B cell (primary cell): ENCODE data around the gene SERPINB6. TPM values are rescaled to one million over a fixed set of nuclear protein-coding genes. Genes with fewer than 3 reads are reported as not detected.

Source experiments
- ATAC-seq: fragments of 200-7000 bp; cut with Tn5 transposase; one replicate; pipeline ENCODE4 v1.10.0; 2021; ENCODE audit warnings: low read depth, mild to moderate bottlenecking, moderate number of reproducible peaks, moderate library complexity
- CTCF ChIA-PET: fragments of 350-600 bp; sonication (Branson Sonifier 250); formaldehyde crosslinking; loops from one replicate; lab custom pipeline; 2021; ENCODE audit warnings: antibody characterized with exemption, inconsistent platforms; lab: Charles Lee
- POLR2A ChIA-PET: fragments of 350-600 bp; sonication (Branson Sonifier 250); formaldehyde crosslinking; loops from one replicate; lab custom pipeline; 2021; ENCODE audit warnings: antibody characterized with exemption; lab: Charles Lee
- DNase-seq: peaks from one replicate; pipeline ENCODE4 v3.0.0; 2013
- H2AFZ ChIP-seq: 2 replicates; pipeline ENCODE4 v1.6.1; 2012; ENCODE audit warnings: mild to moderate bottlenecking, low read depth, low read length; ENCODE audit not compliant: insufficient read depth, poor library complexity, severe bottlenecking
- H3K27ac ChIP-seq, 2 donors: 1 replicate in 1 of 2; 2 replicates in 1 of 2; pipeline ENCODE4 v1.5.1; 2012 to 2013; ENCODE audit warnings: low read length in 2 of 2, mild to moderate bottlenecking in 2 of 2, moderate library complexity in 1 of 2
- H3K27me3 ChIP-seq, 4 experiments: fragments of 200-600 bp in 1 of 4; sonication (generic) in 1 of 4; replicated peaks in 1 of 4; 1 replicate in 2 of 4; 2 replicates in 2 of 4; pipeline versions ENCODE4 v1.6.1 to v1.7.0; 2013 to 2016; ENCODE audit warnings: low read length in 3 of 4, mild to moderate bottlenecking in 2 of 4, mixed read lengths in 1 of 4, moderate library complexity in 1 of 4; ENCODE audit not compliant: insufficient read depth in 4 of 4, control insufficient read depth in 3 of 4; ENCODE audit errors: control extremely low read depth in 1 of 4
- H3K36me3 ChIP-seq, 2 experiments: replicated peaks in 1 of 2; 1 replicate in 1 of 2; 2 replicates in 1 of 2; pipeline versions ENCODE4 v1.6.1 to v1.7.1; 2013; ENCODE audit warnings: low read length in 1 of 2; ENCODE audit not compliant: insufficient read depth in 2 of 2, control insufficient read depth in 1 of 2; ENCODE audit errors: control extremely low read depth in 1 of 2, extremely low read depth in 1 of 2
- H3K4me1 ChIP-seq, 2 donors: fragments of 200-600 bp in 1 of 2; sonication (generic) in 1 of 2; 1 replicate in 1 of 2; 2 replicates in 1 of 2; pipeline versions ENCODE4 v1.5.1 to v1.6.1; 2013 to 2017; ENCODE audit warnings: low read length in 2 of 2; ENCODE audit not compliant: control insufficient read depth in 2 of 2, insufficient read depth in 2 of 2
- H3K4me2 ChIP-seq: replicated peaks from 2 replicates; pipeline ENCODE3; 2012; ENCODE audit warnings: mild to moderate bottlenecking, low read depth, low read length; ENCODE audit not compliant: poor library complexity, severe bottlenecking
- H3K4me3 ChIP-seq, 5 experiments: fragments of 200-600 bp in 1 of 5; sonication (generic) in 1 of 5; 1 replicate in 3 of 5; 2 replicates in 2 of 5; pipeline versions ENCODE4 v1.5.1 to v1.7.0; 2011 to 2016; ENCODE audit warnings: low read length in 4 of 5, mild to moderate bottlenecking in 4 of 5, low read depth in 2 of 5, control low read depth in 1 of 5, moderate library complexity in 1 of 5; ENCODE audit not compliant: insufficient read depth in 1 of 5; ENCODE audit errors: control extremely low read depth in 1 of 5, extremely low read depth in 1 of 5
- H3K79me2 ChIP-seq: fragments of 200-600 bp; sonication (generic); one replicate; pipeline ENCODE4 v1.6.0; 2016; ENCODE audit warnings: low read length; ENCODE audit not compliant: control insufficient read depth, insufficient read depth
- H3K9ac ChIP-seq: fragments of 200-600 bp; sonication (generic); 2 replicates; pipeline ENCODE4 v1.6.1; 2017; ENCODE audit warnings: mild to moderate bottlenecking, low read length, moderate library complexity
- H3K9me3 ChIP-seq, 3 donors: one replicate each; pipeline versions ENCODE4 v1.6.1 to v1.7.1; 2013; ENCODE audit warnings: low read length in 2 of 3; ENCODE audit not compliant: control insufficient read depth in 2 of 3, insufficient read depth in 1 of 3; ENCODE audit errors: control extremely low read depth in 1 of 3
- H4K20me1 ChIP-seq: 2 replicates; pipeline ENCODE4 v1.6.0; 2012; ENCODE audit warnings: mild to moderate bottlenecking, low read length; ENCODE audit not compliant: insufficient read depth, control insufficient read depth, poor library complexity, severe bottlenecking
- H3K27ac Mint-ChIP-seq: one replicate; pipeline ENCODE4 v1.8.0; 2021; ENCODE audit warnings: mixed read lengths
- H3K27me3 Mint-ChIP-seq: one replicate; pipeline ENCODE4 v1.8.0; 2021; ENCODE audit warnings: mixed read lengths
- H3K4me1 Mint-ChIP-seq: one replicate; pipeline ENCODE4 v1.8.0; 2021; ENCODE audit warnings: mixed read lengths
- H3K4me3 Mint-ChIP-seq: one replicate; pipeline ENCODE4 v1.8.0; 2021; ENCODE audit warnings: mixed read lengths
- H3K9me3 Mint-ChIP-seq: one replicate; pipeline ENCODE4 v1.8.0; 2022; ENCODE audit warnings: mixed read lengths; ENCODE audit not compliant: insufficient read depth
- EZH2 ChIP-seq: IDR thresholded peaks from 2 replicates; pipeline ENCODE4 v1.6.1; 2012; ENCODE audit warnings: borderline replicate concordance, low read depth, mild to moderate bottlenecking, moderate library complexity, low read length; ENCODE audit not compliant: insufficient read depth, poor library complexity, severe bottlenecking
- WGBS: methylation state at CpG from one replicate; pipeline ENCODE4 v1.1.5; 2013; ENCODE audit warnings: missing lambda C conversion rate; ENCODE audit not compliant: insufficient coverage; 5-methylcytosine and 5-hydroxymethylcytosine counted together
- intact Hi-C: fragments of 100-400 bp; cut with micrococcal nuclease; formaldehyde crosslinking; loops from one replicate; pipeline ENCODE4 v1.10.0; 2022
- polyA plus RNA-seq: library from polyadenylated mRNA; depleted of rRNA; stranded (reverse); fragments of >200 nt; gene quantifications from 2 replicates; pipeline ENCODE4 v1.2.3, GENCODE V29; 2012
- total RNA-seq, 2 donors: library from RNA; stranded (reverse); fragments of 120-200 nt in 1 of 2; gene quantifications; 1 replicate in 1 of 2; 2 replicates in 1 of 2; pipeline versions ENCODE4 v1.2.3 to v1.2.4, GENCODE V29; 2013 to 2022
- TF ChIP-seq, protein P1 (sequence below): fragments of 200-600 bp; IDR thresholded peaks from one replicate; pipeline ENCODE4 v1.8.0; 2022; ENCODE audit warnings: antibody characterized with exemption, mild to moderate bottlenecking

SERPINB6 gene
- total and polyA plus RNA-seq, 2 donors (not counting 1 experiment from before 2014, with no cell fraction given), result 35.2 to 58.5 TPM

DNA sequence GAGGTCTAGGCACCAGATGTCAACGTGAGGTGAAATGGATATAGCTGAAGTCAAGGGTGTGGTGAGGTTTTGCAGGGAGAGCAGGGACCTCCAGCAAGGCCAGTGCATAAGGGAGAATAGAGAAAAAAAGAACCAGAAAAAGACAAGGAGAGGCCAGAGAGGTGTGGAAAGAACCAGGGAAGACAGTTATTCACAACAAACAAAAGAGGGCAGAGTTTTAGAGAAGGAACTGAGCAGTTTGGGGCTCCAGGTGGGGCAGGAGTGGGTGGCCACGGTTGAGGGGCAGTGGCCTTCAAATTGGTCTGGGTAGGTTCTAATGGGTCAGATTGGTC lies 16.7 kb upstream of the SERPINB6 start:
- no peak for ATAC-seq

GRCh38 chr6:2986722-2987221 lies 15.4 kb upstream of the SERPINB6 start:
- intact Hi-C loops, result loop anchor here (5.0 kb wide), 2 partner anchors 41 to 1031 kb away; no protein-coding TSS in a partner anchor
- Histone ChIP-seq H3K36me3 (no peaks in the 10 kb centered on the region), H3K9me3 (no peaks in the 10 kb centered on the region), H3K4me2 (no peak overlapping the region), H3K4me1 (peaks cover 10 to 22% of the 10 kb centered on the region in 2 donors), H3K79me2 (no peaks in the 10 kb centered on the region), H4K20me1 (no peaks in the 10 kb centered on the region), H2AFZ (no peak overlapping the region), H3K9ac (no peak overlapping the region), H3K27me3 (peaks cover 0 to 4% (median 0%) of the 10 kb centered on the region in 4 experiments), H3K4me3 (no peak overlapping the region), H3K27ac (no peak overlapping the region)
- Mint-ChIP-seq H3K4me3 (peak overlapping the region; percentile 14), H3K4me1 (peaks cover 25% of the 10 kb centered on the region), H3K9me3 (no peaks in the 10 kb centered on the region), H3K27ac (peak overlapping the region; percentile 15), H3K27me3 (peaks cover 11% of the 10 kb centered on the region)
- CTCF ChIA-PET, result interaction anchor here (0.8 to 6.2 kb wide), 10 partner anchors 34 to 196 kb away, joined by 3 to 103 read pairs (median 6); partner anchors contain the start of gene SERPINB1
- no peak for DNase-seq
- WGBS, result 94% methylated on average over 2 of the region's 4 CpGs
- ATAC-seq, result no peak
- no peak for TF ChIP-seq EZH2
- TF ChIP-seq, protein P1, sequence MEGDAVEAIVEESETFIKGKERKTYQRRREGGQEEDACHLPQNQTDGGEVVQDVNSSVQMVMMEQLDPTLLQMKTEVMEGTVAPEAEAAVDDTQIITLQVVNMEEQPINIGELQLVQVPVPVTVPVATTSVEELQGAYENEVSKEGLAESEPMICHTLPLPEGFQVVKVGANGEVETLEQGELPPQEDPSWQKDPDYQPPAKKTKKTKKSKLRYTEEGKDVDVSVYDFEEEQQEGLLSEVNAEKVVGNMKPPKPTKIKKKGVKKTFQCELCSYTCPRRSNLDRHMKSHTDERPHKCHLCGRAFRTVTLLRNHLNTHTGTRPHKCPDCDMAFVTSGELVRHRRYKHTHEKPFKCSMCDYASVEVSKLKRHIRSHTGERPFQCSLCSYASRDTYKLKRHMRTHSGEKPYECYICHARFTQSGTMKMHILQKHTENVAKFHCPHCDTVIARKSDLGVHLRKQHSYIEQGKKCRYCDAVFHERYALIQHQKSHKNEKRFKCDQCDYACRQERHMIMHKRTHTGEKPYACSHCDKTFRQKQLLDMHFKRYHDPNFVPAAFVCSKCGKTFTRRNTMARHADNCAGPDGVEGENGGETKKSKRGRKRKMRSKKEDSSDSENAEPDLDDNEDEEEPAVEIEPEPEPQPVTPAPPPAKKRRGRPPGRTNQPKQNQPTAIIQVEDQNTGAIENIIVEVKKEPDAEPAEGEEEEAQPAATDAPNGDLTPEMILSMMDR, result no peak
- POLR2A ChIA-PET, result interaction anchor here (0.9 to 1.0 kb wide), 2 partner anchors 15 to 145 kb away, joined by 5 to 9 read pairs; partner anchors contain the start of genes SERPINB1 and SERPINB6

More for the DNA sequence above, 16.7 kb upstream of the SERPINB6 start:
- WGBS, result 29% methylated on average over 2 of the region's 2 CpGs
- Histone ChIP-seq H3K4me3 (peak overlapping the region; percentile 62 to 93 (median 88)), H3K79me2 (no peaks in the 10 kb centered on the region), H4K20me1 (no peaks in the 10 kb centered on the region), H3K4me2 (peak overlapping the region; percentile 78), H2AFZ (peak overlapping the region; percentile 85), H3K27me3 (no peaks in the 10 kb centered on the region), H3K4me1 (peaks cover 10 to 22% of the 10 kb centered on the region in 2 donors), H3K36me3 (no peaks in the 10 kb centered on the region), H3K27ac (peak overlapping the region; percentile 64 to 94), H3K9ac (peak overlapping the region; percentile 85), H3K9me3 (no peaks in the 10 kb centered on the region)
- peaks cover 7% of the 10 kb centered on the region for H3K27me3 Mint-ChIP-seq
- H3K27ac Mint-ChIP-seq, result peak overlapping the region; percentile 100
- no peak for DNase-seq
- H3K9me3 Mint-ChIP-seq, result no peaks in the 10 kb centered on the region
- CTCF ChIA-PET, result interaction anchor here (0.8 to 6.2 kb wide), 22 partner anchors 10 to 263 kb away, joined by 3 to 103 read pairs (median 8); partner anchors contain the start of genes NQO2, RIPK1, SERPINB1 and SERPINB6
- TF ChIP-seq, protein P1, result no peak
- TF ChIP-seq EZH2, result no peak
- peaks cover 25% of the 10 kb centered on the region for H3K4me1 Mint-ChIP-seq
- H3K4me3 Mint-ChIP-seq, result peak overlapping the region; percentile 98
- POLR2A ChIA-PET, result interaction anchor here (0.6 to 3.0 kb wide), 6 partner anchors 15 to 147 kb away, joined by 3 to 23 read pairs (median 8); partner anchors contain the start of gene SERPINB1
- intact Hi-C loops, result loop anchor here (1.0 to 5.0 kb wide), 6 partner anchors 17 to 1029 kb away; partner anchors contain the start of genes BPHL and SERPINB6
